HG03432 (cell line): Measurements from ENCODE around the gene PAX8.
"Not testable (repeated sequence)": the region's sequence is repeated elsewhere in the genome, so short reads cannot be mapped to it uniquely, and the experiment has no call there.

Experiments used
- ATAC-seq: cut with Tn5 transposase; IDR thresholded peaks from one replicate; pipeline ENCODE4 v1.9.1; 2021; ENCODE audit warnings: mild to moderate bottlenecking, moderate library complexity; ENCODE audit not compliant: unreplicated experiment

PAX8 gene

DNA sequence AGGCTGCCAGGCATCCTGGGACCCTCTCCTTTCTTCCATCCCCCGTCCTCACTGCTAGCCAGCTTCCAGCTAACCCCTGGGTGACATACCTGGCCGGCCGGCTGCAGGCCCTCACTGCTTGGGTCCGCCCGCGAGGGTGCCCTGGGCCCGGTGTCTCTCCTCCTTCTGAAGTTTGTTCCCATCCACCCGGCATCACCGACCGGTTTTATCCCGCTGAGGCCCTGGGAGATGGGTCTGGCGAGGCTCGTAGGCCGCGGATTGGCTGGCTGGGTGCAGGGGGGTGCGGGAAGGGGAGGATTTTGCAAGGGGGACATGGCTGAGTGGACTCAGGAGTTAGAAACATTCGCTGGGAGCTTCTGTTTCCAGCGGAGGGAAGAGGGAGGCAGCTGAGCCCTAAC, at the start of gene PAX8:
TSS of gene PAX8 (minus strand) at position 180 of the 398 bp plus-strand sequence. CDS start 527 bp downstream, outside the sequence.
- ATAC-seq, result no peak

DNA sequence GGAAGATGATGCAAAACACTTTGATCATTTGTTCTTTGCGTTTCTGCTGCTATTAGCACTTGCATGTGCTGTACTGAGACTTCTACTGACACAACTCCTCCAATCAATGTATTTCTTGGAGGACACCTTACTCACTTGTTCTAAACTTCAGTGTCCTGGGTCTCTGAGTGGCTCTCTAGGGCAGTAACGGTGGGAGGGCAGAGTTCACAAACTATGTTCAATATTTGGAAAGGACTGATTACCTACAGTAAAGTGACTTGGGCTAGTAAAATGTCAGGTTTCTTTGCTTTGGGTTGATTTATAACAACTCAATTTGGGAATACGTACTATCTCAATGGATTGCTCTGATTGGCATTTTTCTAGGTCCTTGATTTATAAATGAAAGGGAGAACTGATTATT, 49.3 kb upstream of the PAX8 start:
- ATAC-seq, result no peak

DNA sequence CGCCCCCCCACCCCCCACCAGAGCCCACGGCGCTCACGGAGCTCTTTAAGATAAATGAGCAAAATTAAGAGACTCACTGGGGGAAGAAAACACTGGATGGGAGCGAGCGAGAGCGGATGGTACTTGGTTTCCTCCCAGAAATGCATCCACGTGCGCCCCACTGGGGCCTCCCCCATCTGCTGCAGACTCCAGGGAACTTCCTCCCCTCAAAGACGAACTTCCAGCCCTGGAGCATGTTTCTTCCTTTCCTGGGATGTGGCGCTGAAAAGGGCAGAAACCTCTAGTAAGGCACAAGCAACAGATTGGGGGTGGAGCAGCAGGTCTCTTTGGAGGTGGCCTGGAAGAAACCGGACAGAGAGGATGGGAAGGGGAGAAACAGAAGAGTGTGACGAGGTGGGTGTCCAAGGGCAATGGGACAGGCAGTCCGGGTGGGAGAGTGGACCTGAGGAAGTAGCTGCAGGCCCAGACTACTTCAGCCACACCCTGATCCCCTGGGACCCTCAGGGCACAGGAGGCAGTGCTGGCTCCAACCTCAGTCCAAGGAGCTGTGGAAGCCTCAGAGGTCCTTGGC, 46.5 kb upstream of the PAX8 start:
- not testable (repeated sequence) for ATAC-seq

DNA sequence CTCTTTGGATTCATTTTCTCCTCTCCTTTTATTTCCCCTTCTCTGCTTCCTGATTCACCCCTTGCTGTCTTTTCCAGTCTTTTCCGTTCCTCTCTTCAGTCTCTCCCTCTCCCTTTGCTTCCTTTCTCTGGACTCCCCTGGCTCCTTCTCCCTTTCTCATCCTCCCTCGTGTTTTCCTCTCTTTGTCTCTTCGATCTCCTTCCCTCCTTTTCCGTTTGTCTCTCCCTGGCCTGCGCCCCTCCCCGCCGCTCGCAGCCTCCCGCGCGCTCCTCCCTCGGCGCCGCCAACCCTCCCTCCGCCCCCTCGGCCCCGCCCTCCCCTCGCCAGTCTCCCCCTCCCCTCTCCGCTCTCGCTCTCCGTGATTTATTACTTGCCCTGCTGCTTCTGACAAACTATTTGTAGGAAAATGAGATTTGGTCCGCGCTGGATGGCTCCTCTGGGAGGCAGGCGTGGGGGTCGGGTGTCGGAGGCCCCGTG, 46.0 kb upstream of the PAX8 start:
- no peak for ATAC-seq

DNA sequence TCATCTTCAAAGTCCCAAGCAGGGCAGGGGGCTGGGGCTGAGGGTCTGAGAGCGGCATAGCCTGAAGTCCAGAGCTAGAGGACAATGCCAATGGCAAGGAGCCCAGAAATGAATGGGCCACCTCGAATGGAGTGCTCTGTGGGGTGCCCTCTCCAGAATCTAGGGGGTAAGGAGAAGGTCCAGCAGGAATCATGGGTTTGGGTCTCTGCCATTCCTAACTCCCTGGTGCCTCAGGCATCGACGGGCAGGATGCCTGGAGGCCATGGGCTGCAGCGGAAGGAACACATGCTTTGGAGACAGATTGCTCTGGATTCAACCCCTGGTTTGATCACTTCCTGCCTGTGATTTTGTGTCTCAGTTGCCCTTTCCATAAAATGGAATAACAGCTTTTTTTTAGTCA, 44.4 kb upstream of the PAX8 start:
- ATAC-seq, result not testable (repeated sequence)

DNA sequence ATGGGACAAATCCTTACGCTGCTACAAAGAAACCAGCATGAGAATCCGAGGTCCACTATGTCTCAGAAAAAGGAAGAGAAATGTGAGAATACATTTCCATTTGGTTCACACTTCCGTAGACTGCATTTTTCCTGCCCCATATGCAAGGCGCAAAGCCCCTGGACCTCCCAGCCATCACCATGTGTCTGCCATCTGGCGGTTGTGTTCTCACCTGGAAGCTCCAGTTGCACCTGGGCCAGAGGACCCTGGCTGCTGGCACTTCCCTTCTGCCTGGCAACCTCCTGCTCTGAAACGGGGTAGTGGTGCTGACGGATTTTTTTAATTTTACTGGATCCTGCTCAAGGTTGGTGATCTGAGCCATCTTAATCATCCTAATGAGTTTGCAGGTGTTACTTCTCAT, 41.4 kb upstream of the PAX8 start:
- ATAC-seq, result not testable (repeated sequence)

DNA sequence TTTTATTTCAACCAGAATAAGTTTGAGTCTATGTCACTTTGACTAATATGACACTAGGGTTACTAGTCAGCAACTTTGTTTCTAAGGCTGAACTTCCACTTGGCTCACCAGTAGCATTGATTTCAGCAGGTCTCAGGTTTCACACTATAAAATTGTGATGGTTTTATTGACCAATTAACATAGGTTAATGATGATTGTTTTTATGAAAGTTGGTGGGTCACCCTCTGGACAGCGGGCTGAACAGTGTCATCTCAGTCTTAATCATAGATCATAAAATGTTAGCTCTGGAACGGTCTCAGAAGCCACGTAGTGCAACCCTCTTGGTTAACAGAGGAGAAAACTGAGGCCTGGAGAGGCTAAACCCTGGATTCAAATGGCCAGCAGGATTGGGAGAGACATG, 40.2 kb upstream of the PAX8 start:
- ATAC-seq, result not testable (repeated sequence)

DNA sequence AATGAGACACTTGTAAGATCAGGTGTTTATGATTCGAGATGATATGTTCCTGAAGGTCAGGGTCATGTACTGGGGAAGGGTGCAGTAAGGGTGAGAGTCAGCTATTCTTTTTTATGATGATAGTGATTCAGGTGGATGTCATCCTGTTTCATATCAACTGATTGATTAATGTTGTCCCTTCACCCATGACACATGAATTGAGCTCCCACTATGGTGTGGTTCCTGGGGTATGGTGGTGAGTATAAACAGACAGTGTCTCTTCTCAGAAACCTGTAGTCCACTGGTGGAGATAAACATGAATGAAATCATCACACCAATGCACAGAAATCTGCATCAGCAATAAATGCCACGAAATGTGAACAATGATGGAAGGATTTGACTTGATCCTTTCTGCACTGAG, 37.4 kb upstream of the PAX8 start:
- no peak for ATAC-seq

DNA sequence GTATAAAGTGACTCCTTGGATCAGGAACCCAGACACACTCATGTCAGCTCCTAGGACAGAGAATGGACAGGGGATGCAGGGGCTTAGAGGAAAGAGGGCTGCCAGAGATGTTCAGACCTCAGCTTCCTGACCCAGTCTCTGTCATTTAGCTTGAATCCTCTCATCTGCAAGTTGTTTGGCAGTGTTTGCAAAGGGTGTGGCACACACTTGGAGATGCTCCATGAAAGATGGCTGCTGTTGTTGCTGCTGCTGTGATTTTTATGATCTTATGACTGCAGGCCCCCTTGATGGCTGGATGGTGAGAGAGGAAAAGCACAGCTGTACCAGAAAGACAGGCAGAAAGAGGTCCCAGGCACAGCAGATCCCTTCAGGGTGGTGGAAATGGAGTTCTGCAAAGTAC, 35.9 kb upstream of the PAX8 start:
- ATAC-seq, result not testable (repeated sequence)

DNA sequence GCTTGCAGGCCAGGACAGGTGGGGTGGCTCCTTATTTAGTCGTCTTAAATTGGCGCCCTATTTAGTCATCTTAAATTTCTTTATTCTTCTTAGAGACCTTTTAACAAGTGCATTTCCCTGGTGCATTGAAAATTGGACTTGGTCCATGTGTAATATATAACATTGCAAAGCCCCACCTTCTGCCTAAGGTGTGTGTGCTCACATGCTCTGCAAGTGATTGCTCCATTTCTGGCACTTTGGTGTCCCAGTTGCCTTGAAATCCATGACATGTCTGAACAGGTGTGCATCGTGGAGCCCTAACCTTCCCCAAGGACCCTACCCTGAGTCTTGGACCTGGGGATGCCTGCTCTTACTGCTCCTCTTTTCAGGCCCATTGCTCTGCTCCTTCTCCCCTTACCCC, 35.5 kb upstream of the PAX8 start:
- not testable (repeated sequence) for ATAC-seq

DNA sequence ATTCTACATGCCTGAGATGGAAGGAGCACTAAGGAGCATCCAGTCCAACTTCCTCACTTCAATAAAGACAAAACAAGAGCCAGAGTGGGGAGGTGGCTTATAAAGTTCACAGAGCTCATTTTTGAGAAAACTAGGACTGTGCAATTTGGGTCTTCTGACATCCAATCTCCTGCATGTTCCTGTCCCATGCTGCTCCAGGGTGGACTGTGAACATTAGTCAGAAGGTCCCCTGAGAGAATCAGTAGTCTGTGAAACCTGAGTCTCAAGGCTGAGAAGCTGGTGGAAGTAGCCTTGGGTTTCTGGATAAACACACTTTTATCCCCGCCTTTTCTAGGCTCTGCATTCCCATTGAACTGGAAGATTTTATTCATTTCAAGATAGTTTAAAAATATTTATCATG, 33.1 kb upstream of the PAX8 start:
- not testable (repeated sequence) for ATAC-seq

DNA sequence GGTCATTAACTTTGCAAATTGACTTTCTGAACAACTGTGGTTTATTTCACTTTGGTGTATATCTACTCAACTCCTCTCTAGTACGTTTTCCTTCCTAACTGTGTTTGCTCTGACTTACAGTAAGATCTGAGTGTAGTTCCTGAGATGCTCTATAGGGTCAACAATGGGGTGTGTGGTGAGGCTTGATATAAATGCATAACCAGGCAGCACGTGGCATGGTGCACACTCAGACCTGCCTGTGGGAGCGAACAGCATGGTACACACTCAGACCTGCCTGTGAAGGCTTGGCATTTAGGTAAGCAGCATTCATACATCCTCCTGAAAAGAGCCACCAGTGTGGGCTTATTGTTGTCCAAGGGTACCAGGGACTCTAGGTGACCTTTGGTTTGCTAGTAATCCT, 32.5 kb upstream of the PAX8 start:
- ATAC-seq, result not testable (repeated sequence)

DNA sequence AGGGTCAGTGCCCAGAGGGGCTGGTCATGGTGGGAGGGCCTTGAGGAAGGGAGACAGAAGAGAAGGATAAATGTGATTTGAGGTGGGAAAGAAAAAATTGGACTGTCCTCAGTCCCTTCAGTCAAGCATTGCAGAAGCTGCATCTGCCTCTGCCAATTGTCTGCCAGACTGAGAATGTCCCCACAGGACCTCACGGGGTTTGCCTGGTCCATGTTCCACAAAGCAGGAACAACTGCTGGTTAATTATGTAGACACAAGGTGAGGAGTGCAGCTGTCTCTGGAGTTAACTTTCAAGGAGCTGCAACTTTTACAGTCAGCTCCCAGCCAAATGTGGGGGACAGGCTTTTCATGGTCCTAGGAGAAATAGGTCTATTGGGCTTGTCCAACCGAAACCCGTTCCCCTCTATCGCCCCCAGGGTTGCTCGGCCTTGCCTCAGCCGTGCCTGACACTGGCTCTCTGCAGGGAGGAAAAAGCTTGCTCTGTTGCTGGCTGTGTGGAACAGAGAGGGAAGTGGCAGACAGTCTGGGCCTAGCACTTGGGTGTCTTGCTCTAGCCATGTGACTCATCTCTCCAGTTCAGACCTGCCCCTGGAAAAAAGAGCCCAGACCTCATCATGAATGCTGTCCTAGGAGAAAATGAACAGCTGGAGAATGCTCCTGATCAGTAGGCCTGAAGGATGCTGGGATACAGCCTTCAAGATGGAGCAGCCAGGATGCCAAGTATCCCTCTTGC, 31.1 kb upstream of the PAX8 start:
- no peak for ATAC-seq

DNA sequence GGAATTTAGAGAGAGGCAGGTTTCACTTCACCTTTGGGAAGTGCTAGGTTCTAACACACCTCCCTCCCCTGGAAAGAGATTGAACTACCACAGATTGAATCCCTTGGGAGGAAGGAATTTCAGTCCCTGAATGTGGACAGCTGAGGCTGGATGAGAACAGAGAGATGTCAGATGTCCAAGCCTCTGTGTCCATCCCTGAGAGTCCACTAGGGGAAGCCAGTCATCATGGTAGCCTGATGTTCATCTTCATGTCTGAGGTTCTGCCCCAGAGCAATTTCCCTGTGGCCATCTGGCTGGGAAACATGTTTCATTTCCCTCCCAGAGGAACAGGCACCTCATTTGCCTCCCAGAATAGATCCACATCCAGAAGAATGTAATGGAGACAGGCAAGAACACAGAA, 30.1 kb upstream of the PAX8 start:
- not testable (repeated sequence) for ATAC-seq

DNA sequence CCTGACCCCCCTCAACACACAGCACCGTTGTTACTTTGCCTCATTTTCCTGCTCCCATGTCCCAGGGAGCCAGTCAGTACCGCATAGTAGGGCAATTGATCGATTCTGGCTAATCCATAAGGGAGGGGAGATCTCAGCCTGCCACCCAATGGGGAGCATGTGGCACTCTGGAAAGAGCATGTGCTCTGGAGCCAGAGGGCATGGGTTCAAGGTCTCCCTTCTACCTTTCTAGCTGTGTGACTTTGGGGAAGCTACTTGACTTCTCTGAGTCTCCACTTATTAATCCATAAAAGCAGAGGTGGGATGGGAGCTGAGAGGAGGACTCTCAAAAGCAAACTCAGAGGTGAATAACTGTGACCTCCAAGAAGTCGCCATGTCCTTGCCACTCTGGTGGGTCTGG, 27.5 kb upstream of the PAX8 start:
- ATAC-seq, result not testable (repeated sequence)

DNA sequence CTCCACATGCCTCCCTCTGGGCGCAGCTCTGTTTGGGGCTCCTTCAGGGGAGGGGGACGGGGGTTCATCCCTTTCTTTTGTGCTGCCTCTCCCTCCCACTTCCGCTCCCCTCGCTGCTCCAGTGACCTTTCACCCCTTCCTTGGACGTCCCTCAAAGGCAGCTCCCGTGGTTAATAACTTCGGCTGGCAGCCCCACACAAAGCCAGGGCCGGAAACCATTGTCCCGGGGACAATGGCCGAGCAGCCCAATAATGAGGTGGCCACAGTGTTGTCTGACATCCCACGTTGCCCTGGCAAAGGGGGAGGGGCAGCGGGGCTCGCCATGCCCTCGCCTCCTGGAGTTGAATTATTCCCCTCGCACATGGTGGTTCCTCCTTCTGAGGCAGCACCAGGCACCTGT, 27.0 kb upstream of the PAX8 start:
- not testable (repeated sequence) for ATAC-seq

DNA sequence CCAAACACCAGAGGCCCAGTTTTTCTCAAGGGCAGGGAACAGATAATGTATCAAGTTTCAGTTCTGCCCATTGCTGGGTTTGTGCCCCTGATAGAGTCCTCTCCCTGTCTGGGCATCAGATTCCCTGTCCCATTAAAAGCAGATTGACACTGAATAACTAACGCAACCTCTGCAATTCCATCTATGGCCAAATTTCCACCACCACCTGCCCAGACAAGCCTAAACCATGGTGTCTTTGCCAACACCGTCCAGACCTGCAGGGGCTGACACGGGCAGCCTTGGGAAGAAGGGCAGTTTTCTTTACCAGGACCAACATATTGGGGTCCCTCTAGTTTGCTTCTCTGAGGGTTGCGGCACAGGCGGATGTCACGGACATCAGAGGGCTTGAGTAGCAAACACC, 26.4 kb upstream of the PAX8 start:
- no peak for ATAC-seq

DNA sequence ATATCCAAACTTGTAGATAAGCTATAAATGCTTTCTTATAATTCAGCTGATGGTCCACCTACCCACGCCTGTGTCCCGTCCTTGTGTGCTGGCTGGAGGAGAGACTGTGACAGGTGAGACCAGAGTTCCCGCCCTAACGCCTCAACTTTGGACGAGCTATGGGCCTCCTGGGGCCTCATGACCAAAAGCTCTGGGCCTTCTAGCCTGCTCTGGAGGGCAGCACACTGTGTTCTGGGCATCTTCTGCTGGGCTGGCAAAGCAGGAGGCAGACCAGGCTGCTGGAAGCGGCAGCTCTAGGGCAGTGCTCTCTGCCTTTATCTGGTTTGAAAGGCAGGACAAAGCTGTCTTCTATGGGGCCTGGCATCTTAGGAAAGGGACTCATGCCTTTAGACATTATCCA, 26.0 kb upstream of the PAX8 start:
- no peak for ATAC-seq

DNA sequence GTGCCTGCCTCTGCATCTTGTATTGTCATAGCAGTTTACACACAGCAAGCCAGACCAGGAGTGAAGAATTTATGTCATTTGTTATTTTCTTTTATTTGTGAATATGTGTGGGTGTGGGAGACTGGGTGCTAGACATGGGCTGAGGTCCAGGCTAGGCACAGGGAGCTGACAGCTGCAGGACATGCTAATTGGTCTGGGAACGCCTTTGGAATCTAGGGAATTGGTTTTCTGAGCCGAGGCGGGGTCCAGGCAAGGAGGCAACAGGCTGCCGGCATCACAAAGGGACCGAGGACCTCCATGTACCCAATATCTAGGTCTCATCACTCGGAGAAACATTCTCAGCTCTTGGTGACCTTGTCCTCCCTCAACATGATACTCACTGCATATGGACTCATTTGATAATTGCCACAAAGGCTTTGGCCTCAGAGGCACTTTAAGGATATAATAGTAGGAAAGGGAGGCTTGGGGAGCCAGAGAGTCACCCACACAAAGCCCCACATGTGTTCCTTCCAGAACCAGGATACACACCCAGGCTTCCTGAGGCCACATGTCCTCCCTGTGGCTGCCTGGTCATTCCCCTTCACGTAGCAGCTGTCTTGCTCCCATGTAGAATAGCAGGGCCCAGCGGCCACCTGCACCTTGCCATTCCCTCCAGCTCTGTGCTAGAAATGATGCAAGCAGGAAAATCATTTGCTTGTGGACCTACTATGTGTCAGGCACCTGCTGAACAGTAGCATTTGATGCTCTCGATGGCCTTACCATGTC, 23.7 kb upstream of the PAX8 start:
- not testable (repeated sequence) for ATAC-seq

DNA sequence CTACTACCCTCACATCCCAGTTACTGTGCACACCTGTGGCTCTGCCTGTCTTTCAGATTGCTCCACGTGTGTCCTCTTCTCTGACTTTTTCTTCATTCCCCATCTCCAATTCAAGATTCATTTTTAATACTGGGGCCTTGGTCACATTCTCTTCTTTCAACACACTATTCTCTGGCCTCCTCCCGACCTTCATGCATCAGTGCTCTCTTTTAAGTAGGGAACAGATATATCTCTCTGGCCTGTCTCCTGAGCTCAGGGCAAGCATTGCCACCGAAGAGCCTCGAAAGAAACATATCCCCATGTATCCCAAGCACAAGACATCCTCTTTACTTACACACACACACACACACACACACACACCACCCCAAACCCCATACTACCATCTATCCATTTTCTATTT, 21.6 kb upstream of the PAX8 start:
- ATAC-seq, result no peak

DNA sequence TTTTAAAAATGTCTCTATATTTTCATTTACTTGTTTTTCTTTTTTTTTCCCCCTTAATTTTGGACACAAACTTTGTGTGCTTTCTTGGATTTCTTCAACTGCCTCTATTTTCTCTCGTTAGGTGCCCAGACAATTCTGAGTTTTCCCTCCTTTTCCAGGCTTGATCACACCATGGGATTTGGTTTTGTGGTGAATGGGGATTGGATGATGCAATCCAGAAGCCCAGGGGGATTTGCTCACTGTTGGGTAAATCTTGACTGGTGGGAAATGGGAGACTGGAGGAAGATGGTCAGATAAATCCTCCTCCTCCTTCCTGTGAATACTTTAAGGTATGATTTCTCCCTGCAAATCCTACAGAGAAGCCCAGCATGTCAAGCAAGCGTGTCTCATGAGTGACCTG, 19.5 kb upstream of the PAX8 start:
- no peak for ATAC-seq

DNA sequence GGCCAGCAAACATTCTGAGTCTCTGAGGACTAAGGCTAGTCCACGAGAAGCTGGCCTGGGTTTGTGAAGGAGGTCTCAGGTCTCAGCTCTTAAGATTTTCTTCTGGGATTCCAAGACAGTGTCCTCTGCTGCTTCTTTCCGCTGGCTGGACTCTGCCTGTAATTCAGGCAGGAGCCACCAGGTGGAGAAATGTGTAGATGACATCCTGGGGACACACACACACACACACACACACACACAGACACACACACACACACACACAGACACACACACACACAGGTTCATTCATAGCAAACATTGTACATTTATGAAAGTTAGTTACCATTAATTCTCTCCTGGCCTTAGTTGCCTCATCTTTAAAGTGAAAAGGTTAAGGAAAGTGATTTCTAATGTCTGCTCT, 18.9 kb upstream of the PAX8 start:
- ATAC-seq, result not testable (repeated sequence)
